Measurements from ENCODE around the gene PILRA.
"Not testable (repeated sequence)": the region's sequence is repeated elsewhere in the genome, so short reads cannot be mapped to it uniquely, and the experiment has no call there.

PILRA gene

DNA sequence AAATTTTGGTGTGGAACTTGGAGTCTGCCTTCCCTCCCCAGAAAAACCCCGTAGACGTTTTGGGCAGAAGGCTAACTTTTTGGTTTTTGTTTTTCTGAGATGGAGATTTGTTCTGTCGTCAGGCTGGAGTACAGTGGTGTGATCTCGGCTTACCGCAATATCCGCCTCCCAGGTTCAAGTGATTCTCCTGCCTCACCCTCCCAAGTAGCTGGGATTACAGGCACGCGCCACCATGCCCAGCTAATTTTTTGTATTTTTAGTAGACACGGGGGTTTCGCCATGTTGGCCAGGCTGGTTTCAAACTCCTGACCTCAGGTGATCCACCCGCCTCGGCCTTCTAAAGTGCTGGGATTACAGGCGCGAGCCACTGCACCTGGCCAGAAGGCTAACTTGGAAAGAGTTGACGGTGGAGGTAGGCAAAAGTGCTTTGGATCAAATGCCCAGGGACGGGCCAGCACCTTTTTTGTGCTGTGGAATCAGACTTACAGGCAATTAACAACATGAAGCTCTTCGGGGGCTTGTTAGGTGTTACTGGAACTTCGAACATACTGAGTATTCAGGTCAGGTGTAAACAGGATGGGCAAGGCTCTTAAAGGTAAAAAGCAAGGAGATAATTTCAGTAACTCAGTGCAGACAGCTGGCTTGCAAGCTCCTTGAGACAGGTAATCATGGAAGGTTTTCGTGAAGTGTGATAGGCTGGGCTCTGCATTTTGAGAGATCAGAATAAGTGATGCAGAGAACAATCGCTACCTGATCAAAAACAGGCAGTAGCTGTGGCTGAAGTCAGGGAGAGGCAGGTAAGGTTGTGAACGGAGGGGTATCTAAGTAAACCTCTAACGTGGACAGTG lies 61.2 kb downstream of the PILRA start:
- DNase-seq (ENCODE audit: low read depth in 2 of 2), result no peak

DNA sequence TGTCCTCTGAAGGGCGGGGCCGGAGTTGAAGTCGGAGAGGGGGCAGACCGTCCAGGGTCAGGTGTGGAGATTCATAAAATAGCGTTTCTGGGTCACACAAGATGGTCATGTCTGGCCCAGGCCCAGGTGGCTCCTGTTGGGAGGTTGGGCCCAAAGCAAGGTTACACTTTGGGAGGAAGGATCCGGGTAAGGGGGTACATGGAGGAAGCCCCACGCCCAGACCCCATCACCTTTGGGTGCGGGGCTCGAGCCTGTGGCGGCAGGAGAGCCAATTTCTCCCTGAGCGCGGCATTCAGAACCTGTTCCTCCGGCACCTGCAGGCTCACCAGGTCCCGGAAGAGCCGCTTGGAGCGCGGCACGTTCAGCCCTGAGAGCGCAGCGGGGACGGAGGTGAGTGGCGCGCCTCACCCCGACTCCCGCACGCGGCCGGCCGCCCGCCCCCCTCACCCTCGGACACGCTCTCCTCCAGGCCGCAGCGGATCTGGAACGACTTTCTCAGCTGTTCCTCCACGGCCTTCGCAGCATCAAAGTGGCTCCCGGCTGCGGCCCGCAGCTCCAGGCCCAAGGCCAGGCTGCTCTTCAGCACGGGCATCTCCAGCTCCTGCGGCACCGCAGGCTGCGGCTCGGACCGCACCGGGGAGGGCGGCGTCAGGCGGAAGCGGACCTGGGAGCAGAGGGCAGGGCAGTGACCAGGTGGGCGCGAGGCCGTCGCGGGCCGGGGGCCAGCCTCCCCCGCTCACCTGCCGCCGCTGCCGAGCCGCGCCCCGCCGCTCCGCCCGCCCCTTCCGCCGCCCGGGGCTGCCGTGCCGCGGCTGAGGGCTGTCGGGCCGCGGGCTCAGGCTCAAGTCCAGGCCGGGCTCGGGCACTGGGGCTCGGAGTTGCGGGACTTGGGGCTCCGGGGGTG lies 62.4 kb downstream of the PILRA start:
- DNase-seq (ENCODE audit: low read depth in 2 of 2), result no peak

- DNase-seq (ENCODE audit: low read depth in 2 of 2), result no peak
These were observed 64.1 kb downstream of the PILRA start for GRCh38 chr7:100437150-100438100.

- DNase-seq (ENCODE audit: low read depth in 2 of 2), result no peak
These were observed 64.9 kb downstream of the PILRA start for GRCh38 chr7:100438172-100438571.

GRCh38 chr7:100438731-100439130 lies 65.4 kb downstream of the PILRA start:
- DNase-seq (ENCODE audit: low read depth in 2 of 2), result not testable (repeated sequence)

- not testable (repeated sequence) for DNase-seq (ENCODE audit: low read depth in 2 of 2)
These were observed 66.0 kb downstream of the PILRA start for GRCh38 chr7:100439244-100439643.

- no peak for DNase-seq (ENCODE audit: low read depth in 2 of 2)
These were observed 68.6 kb downstream of the PILRA start for GRCh38 chr7:100441641-100442535.

DNA sequence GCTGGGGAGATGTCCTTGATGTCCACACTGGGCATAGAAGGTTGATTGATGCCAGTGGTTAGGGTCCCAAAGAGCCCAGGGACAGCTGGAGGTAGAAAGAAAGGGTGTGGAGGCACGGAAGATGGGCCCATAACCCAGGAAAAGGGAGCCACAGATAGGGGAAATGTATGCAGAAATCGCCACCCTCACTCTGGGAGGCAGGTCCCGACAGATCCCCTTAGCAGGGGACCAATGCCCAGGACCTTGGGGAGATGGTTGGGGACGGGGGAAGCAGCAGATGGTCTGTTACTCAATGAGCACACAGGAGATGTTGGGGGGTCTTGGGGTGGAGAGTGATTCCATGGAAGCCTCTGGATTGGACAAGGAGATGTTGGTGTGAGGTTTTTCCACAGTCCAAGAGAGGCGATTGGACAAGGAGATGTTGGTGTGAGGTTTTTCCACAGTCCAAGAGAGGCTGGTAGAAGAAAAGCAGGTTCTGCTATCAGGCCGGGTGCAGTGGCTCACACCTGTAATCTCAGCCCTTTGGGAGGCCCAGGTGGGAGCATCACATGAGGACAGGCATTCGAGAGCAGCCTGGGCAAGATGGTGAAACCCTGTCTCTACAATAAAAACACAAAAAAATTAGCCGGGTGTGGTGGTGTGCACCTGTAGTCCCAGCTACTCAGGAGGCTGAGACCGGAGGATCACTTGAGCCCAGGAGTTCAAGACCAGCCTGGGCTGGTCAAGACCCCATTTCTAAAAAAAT lies 70.0 kb downstream of the PILRA start:
- no peak for DNase-seq (ENCODE audit: low read depth in 2 of 2)

DNA sequence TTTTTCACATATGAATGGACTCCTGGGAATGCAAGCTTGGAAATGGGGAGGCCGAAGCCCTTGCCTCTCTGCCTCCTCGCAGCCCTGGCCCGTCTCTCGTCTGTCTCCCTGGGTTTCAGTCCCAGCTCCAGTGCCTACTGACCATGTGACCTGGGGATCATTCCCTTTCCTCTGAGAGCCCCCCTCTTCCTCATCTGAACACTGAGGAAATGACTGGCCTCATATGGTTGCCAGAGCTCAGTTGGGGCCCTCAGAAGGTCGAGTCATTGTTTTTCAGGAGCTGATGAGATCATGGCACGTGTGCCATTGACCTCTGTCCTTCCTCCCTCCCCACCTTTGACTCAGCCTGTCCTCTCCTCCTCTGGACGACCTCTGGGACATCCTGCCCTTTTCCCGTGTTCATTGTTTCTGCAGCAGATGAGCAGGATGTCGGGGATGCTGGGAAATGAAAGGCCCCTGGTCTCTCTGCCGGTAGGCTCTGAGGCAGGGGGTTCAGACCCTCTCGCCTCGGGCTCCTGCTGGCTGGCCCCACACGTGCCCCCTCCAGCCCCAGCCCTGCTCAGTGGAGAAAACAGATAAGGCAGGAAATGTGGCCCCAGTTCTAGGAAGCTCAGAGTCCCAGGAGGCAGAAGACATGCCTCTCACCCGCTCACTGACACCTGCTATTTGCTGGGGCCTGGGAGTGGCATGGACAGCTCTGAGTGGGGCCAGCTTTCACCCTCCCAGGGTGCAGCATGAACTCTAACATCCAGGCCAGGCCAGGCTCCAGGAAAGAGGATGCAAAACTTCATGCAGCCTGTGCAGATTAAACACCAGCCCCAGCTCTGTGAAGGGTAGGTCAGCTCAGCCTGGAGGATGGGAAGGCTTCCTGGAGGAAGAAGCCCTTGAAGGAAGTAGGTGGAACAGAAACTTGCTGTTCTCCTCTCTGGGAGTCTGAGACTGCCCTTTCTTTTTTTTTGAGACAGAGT lies 71.3 kb downstream of the PILRA start:
- no peak for DNase-seq (ENCODE audit: low read depth in 2 of 2)

DNA sequence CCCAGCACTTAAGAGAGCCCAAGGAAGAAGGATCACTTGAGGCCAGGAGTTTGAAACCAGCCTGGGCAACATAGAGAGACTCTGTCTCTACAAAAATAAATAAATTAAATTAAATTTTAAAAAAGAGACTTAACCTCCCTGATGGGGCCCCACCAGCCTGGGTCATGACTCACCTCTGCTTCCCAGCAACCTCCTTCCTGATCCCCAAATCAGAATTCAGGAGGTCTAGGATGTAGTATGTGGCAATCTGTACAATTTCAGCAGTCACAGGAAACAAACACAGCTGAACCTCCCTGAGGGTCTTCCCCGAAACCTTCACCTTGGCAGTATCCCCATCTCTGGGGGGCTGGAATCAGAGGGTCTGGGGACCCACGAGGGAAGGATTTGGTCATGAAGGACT lies 72.8 kb downstream of the PILRA start:
- DNase-seq (ENCODE audit: low read depth in 2 of 2), result no peak

DNA sequence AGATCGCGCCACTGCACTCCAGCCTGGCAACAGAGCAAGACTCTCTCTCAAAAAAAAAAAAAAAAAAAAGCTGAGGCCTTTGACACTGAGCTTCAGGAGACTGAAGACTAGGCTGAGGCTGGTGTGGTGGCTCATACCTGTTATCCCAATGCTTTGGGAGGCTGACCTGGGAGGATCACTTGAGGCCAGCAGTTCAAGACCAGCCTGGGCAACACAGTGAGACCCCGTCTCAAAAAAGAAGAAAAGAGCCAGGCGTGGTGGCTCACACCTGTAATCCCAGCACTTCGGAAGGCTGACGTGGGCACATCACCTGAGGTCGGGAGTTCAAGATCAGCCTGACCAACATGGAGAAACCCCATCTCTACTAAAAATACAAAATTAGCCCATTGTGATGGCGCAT lies 74.1 kb downstream of the PILRA start:
- DNase-seq (ENCODE audit: low read depth in 2 of 2), result not testable (repeated sequence)

GRCh38 chr7:100449190-100449795 lies 76.0 kb downstream of the PILRA start:
- DNase-seq (ENCODE audit: low read depth in 2 of 2), result no peak

Data from activated CD4-positive, alpha-beta T cell treated with anti-CD3 and anti-CD28 coated beads for 24 hours (primary cell).